Upper lobe of left lung (tissue), 6 donors: ENCODE measurements around the gene CYP19A1. TPM values are rescaled to one million over a fixed set of nuclear protein-coding genes. Genes with fewer than 3 reads are reported as not detected.
A peak's percentile ranks its signal among the peaks of the same experiment; 100 is the strongest.

Experiments
- ATAC-seq, 2 donors: fragments of 200-7000 bp; cut with Tn5 transposase; one replicate each; pipeline ENCODE4 v1.9.1; 2022; ENCODE audit warnings: mild to moderate bottlenecking in 2 of 2, moderate library complexity in 2 of 2; ENCODE audit not compliant: low FRiP score in 2 of 2
- DNase-seq, 2 donors: peaks; one replicate each; pipeline ENCODE4 v3.0.0-alpha.2; 2019 to 2020
- H3K27ac ChIP-seq, 4 donors: fragments of 200-600 bp; sonication (generic); one replicate each; pipeline ENCODE4 v1.5.1; 2016 to 2019
- H3K27me3 ChIP-seq, 4 donors: fragments of 200-600 bp; sonication (generic); one replicate each; pipeline ENCODE4 v1.5.1; 2017 to 2019
- H3K36me3 ChIP-seq, 4 donors: fragments of 200-600 bp; sonication (generic); one replicate each; pipeline ENCODE4 v1.5.1; 2016 to 2019
- H3K4me1 ChIP-seq, 4 donors: fragments of 200-600 bp; sonication (generic); one replicate each; pipeline ENCODE4 v1.5.1; 2018 to 2019
- H3K4me3 ChIP-seq, 4 donors: fragments of 200-600 bp; sonication (generic); one replicate each; pipeline ENCODE4 v1.5.1; 2017 to 2019; ENCODE audit warnings: mild to moderate bottlenecking in 2 of 4, moderate library complexity in 1 of 4
- H3K9me3 ChIP-seq, 4 donors: fragments of 200-600 bp; sonication (generic); one replicate each; pipeline ENCODE4 v1.5.1; 2018 to 2019
- CTCF ChIP-seq, 6 experiments: fragments of 450-650 bp in 4 of 6; fragments of 200-600 bp in 2 of 6; sonication (generic) in 2 of 6; IDR thresholded peaks; one replicate each; pipeline ENCODE4 v1.5.1; 2016 to 2019; ENCODE audit warnings: antibody characterized with exemption in 6 of 6
- EP300 ChIP-seq, 4 donors: sonication (generic); formaldehyde crosslinking; IDR thresholded peaks; one replicate each; pipeline ENCODE4 v1.5.1; 2017; ENCODE audit warnings: antibody characterized with exemption in 4 of 4, control low read depth in 2 of 4
- POLR2A ChIP-seq, 4 donors: fragments of 450-650 bp; IDR thresholded peaks; one replicate each; pipeline ENCODE4 v1.5.1; 2016 to 2017; ENCODE audit warnings: antibody characterized with exemption in 4 of 4, mild to moderate bottlenecking in 2 of 4
- POLR2AphosphoS5 ChIP-seq, 2 donors: sonication (generic); formaldehyde crosslinking; IDR thresholded peaks; one replicate each; pipeline ENCODE4 v1.5.1; 2017; ENCODE audit warnings: antibody characterized with exemption in 2 of 2
- WGBS, 2 donors: methylation state at CpG; one replicate each; pipeline ENCODE4 v1.1.5; 2017 to 2018; 5-methylcytosine and 5-hydroxymethylcytosine counted together
- total RNA-seq, 6 donors: library from RNA; depleted of rRNA in 4 of 6; stranded (reverse); fragments of >200 nt in 4 of 6; gene quantifications; one replicate each; pipeline versions ENCODE4 v1.1.0 to v1.2.1, GENCODE V29; 2016 to 2021
- donor health status: DM: no; HTN: no; CAD: no; lungs with moderate emphysema.
- donor health status: DM: no; HTN: yes; CAD: no; lungs with severe emphysema.

The CYP19A1 gene
- total RNA-seq, 6 donors from 2014 or later: 0.52 to 8.4 (median 1.0) TPM; not detected in 2

DNA sequence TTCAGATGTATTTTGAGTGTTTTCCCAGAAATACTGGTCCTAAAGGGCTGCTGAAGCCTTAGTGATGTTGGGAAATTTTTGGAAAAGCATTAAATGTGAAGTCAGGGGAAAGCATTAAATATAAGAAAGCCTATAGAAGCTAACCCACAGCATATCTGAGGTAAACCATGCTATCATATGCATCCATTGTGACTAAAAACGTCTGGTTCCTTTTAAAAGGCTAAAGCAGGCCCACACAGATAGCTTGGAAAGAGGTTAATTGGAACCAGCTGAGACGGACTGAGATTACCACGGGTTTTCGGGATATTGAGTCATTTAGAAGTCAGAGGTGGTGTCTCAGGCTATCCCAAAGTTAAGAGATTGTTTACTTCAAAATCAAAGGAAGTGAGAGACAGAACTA lies 78.2 kb downstream of the CYP19A1 start:
- DNase-seq (no peak), ATAC-seq (no peak)
- no peaks in the 10 kb centered on the region for H3K27me3 ChIP-seq
- no peaks in the 10 kb centered on the region for H3K9me3 ChIP-seq
- no peak overlapping the region for H3K27ac ChIP-seq
- no peaks in the 10 kb centered on the region for H3K4me1 ChIP-seq
- no peak overlapping the region for H3K4me3 ChIP-seq
- no peaks in the 10 kb centered on the region for H3K36me3 ChIP-seq
- no peak for TF ChIP-seq POLR2A (IDR thresholded peaks at IDR 0.05)
- TF ChIP-seq POLR2AphosphoS5 (IDR thresholded peaks at IDR 0.05): no peak
- no peak for TF ChIP-seq CTCF (IDR thresholded peaks at IDR 0.05)
- TF ChIP-seq EP300 (IDR thresholded peaks at IDR 0.05): no peak
- 55 to 69% methylated on average over 4 of the region's 4 CpGs for WGBS, 2 donors

GRCh38 chr15:51255533-51255932 lies 82.9 kb downstream of the CYP19A1 start:
- Histone ChIP-seq H3K4me1 (no peaks in the 10 kb centered on the region), H3K4me3 (no peak overlapping the region), H3K36me3 (no peaks in the 10 kb centered on the region), H3K27ac (no peak overlapping the region), H3K9me3 (no peaks in the 10 kb centered on the region), H3K27me3 (no peaks in the 10 kb centered on the region)
- DNase-seq (no peak), ATAC-seq (no peak)
- 88 to 92% methylated on average over 2 of the region's 2 CpGs for WGBS, 2 donors
- TF ChIP-seq POLR2AphosphoS5 (IDR thresholded peaks at IDR 0.05) (no peak), POLR2A (IDR thresholded peaks at IDR 0.05) (no peak), CTCF (IDR thresholded peaks at IDR 0.05) (no peak), EP300 (IDR thresholded peaks at IDR 0.05) (no peak)

GRCh38 chr15:51253366-51253765 lies 85.0 kb downstream of the CYP19A1 start:
- no peak for ATAC-seq
- H3K36me3 ChIP-seq: no peaks in the 10 kb centered on the region
- no peak overlapping the region for H3K27ac ChIP-seq
- H3K4me3 ChIP-seq: no peak overlapping the region
- H3K9me3 ChIP-seq: no peaks in the 10 kb centered on the region
- DNase-seq: peak in 1 of 2 donors; percentile 33
- H3K4me1 ChIP-seq: no peaks in the 10 kb centered on the region
- WGBS, 2 donors: 51 to 73% methylated on average over 2 of the region's 2 CpGs
- no peaks in the 10 kb centered on the region for H3K27me3 ChIP-seq
- TF ChIP-seq EP300 (IDR thresholded peaks at IDR 0.05): no peak
- TF ChIP-seq POLR2AphosphoS5 (IDR thresholded peaks at IDR 0.05): no peak
- no peak for TF ChIP-seq POLR2A (IDR thresholded peaks at IDR 0.05)
- TF ChIP-seq CTCF (IDR thresholded peaks at IDR 0.05): no peak

DNA sequence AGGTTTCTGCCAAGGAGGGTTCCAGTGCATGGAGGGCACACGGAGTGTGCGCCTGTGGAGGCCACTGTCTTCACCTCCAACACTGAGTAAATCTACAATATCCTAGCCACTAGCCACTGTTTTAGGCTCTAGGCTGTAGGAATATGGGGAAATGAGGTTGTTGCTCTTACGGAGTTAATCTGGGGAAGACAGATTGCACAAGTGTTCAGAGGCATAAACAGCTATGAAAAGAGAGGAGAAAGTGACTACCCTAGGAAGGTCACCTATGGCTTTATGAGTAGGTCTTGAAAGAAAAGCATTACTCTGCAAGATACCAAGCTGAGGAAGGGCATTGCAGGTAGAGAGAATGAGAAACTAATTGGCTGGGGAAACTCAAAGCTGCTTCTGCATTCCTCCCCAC lies 85.7 kb downstream of the CYP19A1 start:
- no peak for DNase-seq
- no peaks in the 10 kb centered on the region for H3K9me3 ChIP-seq
- H3K4me3 ChIP-seq: no peak overlapping the region
- TF ChIP-seq POLR2A (IDR thresholded peaks at IDR 0.05) (no peak), EP300 (IDR thresholded peaks at IDR 0.05) (no peak), POLR2AphosphoS5 (IDR thresholded peaks at IDR 0.05) (no peak), CTCF (IDR thresholded peaks at IDR 0.05) (no peak)
- no peaks in the 10 kb centered on the region for H3K27me3 ChIP-seq
- H3K36me3 ChIP-seq: no peaks in the 10 kb centered on the region
- H3K4me1 ChIP-seq: no peaks in the 10 kb centered on the region
- no peak overlapping the region for H3K27ac ChIP-seq
- WGBS, 2 donors: 86 to 90% methylated on average over 3 of the region's 3 CpGs
- no peak for ATAC-seq

DNA sequence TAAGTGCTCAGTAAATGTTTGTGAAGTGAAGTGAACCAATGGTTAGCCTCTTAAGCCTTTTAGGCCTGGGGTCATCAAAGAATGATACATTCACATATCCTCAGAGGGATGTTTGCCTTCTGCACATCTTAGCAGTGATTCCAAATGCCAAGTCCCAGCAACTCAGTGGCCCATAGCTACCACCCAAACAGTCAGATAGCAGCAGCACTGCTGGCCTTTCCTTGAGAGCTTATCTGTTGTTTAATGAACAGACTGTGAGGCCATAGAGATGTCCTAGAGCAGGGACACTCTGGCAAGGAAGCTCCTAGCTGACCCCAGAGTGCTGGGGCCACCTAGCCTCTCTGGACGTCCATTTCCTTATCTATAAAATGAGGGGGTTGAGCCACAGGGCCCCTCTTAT lies 86.8 kb downstream of the CYP19A1 start:
- no peak for TF ChIP-seq CTCF (IDR thresholded peaks at IDR 0.05)
- TF ChIP-seq POLR2A (IDR thresholded peaks at IDR 0.05): no peak
- TF ChIP-seq EP300 (IDR thresholded peaks at IDR 0.05): no peak
- TF ChIP-seq POLR2AphosphoS5 (IDR thresholded peaks at IDR 0.05): no peak
- ATAC-seq (no peak), DNase-seq (no peak)
- Histone ChIP-seq H3K27me3 (no peaks in the 10 kb centered on the region), H3K9me3 (no peaks in the 10 kb centered on the region), H3K36me3 (no peaks in the 10 kb centered on the region), H3K4me1 (no peaks in the 10 kb centered on the region), H3K27ac (no peak overlapping the region), H3K4me3 (no peak overlapping the region)
- 40 to 55% methylated on average over 1 of the region's 1 CpG for WGBS, 2 donors
